Epithelial cell of esophagus (primary cell): ENCODE measurements around the gene GALNT3.
A peak's percentile ranks its signal among the peaks of the same experiment; 100 is the strongest.

Experiments
- DNase-seq: peaks from one replicate; pipeline ENCODE4 v3.0.0; 2010; ENCODE audit warnings: low read depth
- H3K4me3 ChIP-seq: 2 replicates; pipeline ENCODE4 v1.5.1; 2011; ENCODE audit warnings: mild to moderate bottlenecking, low read length, control low read depth
- TF ChIP-seq, protein P1 (sequence below): IDR thresholded peaks from 2 replicates; pipeline ENCODE4 v1.5.1; 2011; ENCODE audit warnings: low read depth, mild to moderate bottlenecking, low read length, control low read depth, inconsistent platforms; ENCODE audit not compliant: insufficient read depth; ENCODE audit errors: missing control alignments

Gene GALNT3

GRCh38 chr2:165801176-165801575 is 7.1 kb upstream of the GALNT3 start:
- TF ChIP-seq, protein P1, sequence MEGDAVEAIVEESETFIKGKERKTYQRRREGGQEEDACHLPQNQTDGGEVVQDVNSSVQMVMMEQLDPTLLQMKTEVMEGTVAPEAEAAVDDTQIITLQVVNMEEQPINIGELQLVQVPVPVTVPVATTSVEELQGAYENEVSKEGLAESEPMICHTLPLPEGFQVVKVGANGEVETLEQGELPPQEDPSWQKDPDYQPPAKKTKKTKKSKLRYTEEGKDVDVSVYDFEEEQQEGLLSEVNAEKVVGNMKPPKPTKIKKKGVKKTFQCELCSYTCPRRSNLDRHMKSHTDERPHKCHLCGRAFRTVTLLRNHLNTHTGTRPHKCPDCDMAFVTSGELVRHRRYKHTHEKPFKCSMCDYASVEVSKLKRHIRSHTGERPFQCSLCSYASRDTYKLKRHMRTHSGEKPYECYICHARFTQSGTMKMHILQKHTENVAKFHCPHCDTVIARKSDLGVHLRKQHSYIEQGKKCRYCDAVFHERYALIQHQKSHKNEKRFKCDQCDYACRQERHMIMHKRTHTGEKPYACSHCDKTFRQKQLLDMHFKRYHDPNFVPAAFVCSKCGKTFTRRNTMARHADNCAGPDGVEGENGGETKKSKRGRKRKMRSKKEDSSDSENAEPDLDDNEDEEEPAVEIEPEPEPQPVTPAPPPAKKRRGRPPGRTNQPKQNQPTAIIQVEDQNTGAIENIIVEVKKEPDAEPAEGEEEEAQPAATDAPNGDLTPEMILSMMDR: no peak
- no peak overlapping the region for H3K4me3 ChIP-seq
- DNase-seq: no peak

- DNase-seq: no peak
- TF ChIP-seq, protein P1: no peak
- no peak overlapping the region for H3K4me3 ChIP-seq
Observed at GRCh38 chr2:165796819-165797530, 2.9 kb upstream of the GALNT3 start.

DNA sequence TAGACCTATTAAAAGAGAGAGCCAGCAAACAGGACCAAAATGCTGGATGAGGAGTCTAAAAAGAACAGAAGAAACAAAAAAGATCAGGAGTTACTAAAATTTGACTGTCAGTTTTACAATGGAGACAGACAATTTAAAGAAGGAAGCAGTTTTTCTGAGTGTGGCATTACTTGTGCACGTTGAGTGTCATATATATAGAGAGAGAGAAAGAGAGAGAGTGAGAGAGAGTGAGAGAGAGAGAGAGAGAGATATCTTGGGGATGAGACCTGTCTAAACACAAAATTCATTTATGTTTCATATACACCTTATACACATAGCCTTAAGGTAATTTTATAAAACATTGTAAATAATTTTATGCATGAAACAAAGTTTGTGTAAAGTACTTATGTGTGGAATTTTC is 2.1 kb upstream of the GALNT3 start:
- DNase-seq: no peak
- TF ChIP-seq, protein P1: no peak
- no peak overlapping the region for H3K4me3 ChIP-seq

DNA sequence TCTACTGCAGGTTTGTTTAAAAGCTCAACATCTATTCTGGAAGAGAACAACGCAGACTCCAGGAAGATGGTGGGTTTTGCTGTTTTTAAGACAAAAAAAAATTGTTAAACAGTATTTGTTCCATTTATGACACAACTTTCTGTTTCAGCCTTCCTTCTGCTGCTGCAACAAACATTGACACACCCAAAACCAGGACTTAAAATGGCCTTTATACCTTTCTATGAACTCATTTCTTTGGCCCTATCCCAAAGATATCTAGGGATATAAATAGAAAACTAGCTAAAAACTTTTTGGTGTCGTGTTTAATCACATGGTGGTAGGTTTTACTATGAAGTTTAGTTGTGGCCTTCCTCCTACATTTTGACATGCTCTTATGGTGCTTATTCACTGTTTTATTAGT is 964 bp upstream of the GALNT3 start:
- H3K4me3 ChIP-seq: peak overlapping the region; percentile 85
- peak; percentile 66 for DNase-seq

DNA sequence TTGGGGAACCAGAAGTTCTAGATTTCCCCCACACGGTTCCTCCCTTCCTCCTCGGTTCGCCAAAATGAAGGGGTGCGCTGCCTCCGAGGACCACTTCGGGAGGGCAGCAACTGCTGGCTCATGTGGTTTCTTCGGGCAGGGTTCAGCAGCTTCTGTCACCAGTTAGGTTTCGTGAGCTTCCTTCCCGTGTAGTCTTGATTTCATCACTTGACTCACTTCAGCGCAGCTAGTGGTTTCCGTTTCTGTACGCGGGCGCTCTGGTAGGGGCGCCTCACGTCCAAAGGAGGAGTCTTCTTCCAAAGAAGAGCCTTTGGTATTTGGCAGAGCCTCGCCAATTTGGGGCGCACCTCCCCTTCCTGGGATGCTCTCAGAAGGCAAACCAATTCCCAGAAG is 485 bp upstream of the GALNT3 start:
- peak overlapping the region; percentile 85 for H3K4me3 ChIP-seq
- TF ChIP-seq, protein P1: no peak
- DNase-seq: peak; percentile 84

More for the DNA sequence above, 964 bp upstream of the GALNT3 start:
- TF ChIP-seq, protein P1: no peak

- peak; percentile 92 for DNase-seq
Observed at GRCh38 chr2:165793161-165793778, 777 bp downstream of the GALNT3 start.

More at GRCh38 chr2:165793161-165793778, 777 bp downstream of the GALNT3 start:
- peak overlapping the region; percentile 85 for H3K4me3 ChIP-seq
- TF ChIP-seq, protein P1: no peak
